GM23338 (cell line): ENCODE data around the gene ODAD4. TPM values are rescaled to one million over a fixed set of nuclear protein-coding genes. Genes with fewer than 3 reads are reported as not detected.

Experiments used
- ATAC-seq: fragments of 200-7000 bp; cut with Tn5 transposase; 3 replicates; pipeline ENCODE4 v1.9.1; 2020
- DNase-seq: peaks from one replicate; pipeline ENCODE4 v3.0.0-alpha.2; 2015; ENCODE audit warnings: low spot score
- H2AFZ ChIP-seq: fragments of 200-600 bp; sonication (generic); 2 replicates; pipeline ENCODE4 v1.8.0; 2016; ENCODE audit warnings: antibody characterized with exemption, mild to moderate bottlenecking, moderate library complexity
- H3F3A ChIP-seq: fragments of 200-600 bp; sonication (generic); replicated peaks from 2 replicates; pipeline ENCODE4 v1.8.0; 2017; ENCODE audit warnings: antibody characterized with exemption, mixed run types, low read depth
- H3K27ac ChIP-seq: fragments of 200-600 bp; sonication (generic); 2 replicates; pipeline ENCODE4 v1.6.1; 2016; ENCODE audit warnings: low read depth
- H3K27me3 ChIP-seq: fragments of 200-600 bp; sonication (generic); 2 replicates; pipeline ENCODE4 v1.8.0; 2016; ENCODE audit warnings: mild to moderate bottlenecking, mixed run types, moderate library complexity; ENCODE audit not compliant: insufficient read depth
- H3K36me3 ChIP-seq: fragments of 200-600 bp; sonication (generic); 2 replicates; pipeline ENCODE4 v1.8.0; 2016; ENCODE audit warnings: mild to moderate bottlenecking; ENCODE audit not compliant: insufficient read depth
- H3K4me1 ChIP-seq: fragments of 200-600 bp; sonication (generic); 2 replicates; pipeline ENCODE4 v1.8.0; 2016; ENCODE audit warnings: mild to moderate bottlenecking, moderate library complexity; ENCODE audit not compliant: insufficient read depth
- H3K4me2 ChIP-seq: fragments of 200-600 bp; sonication (generic); 2 replicates; pipeline ENCODE4 v1.7.1; 2017; ENCODE audit warnings: mixed run types
- H3K4me3 ChIP-seq: fragments of 200-600 bp; sonication (generic); 2 replicates; pipeline ENCODE4 v1.6.1; 2016; ENCODE audit warnings: mixed run types
- H3K79me2 ChIP-seq: fragments of 200-600 bp; sonication (generic); replicated peaks from 2 replicates; pipeline ENCODE4 v1.8.0; 2017; ENCODE audit warnings: mild to moderate bottlenecking; ENCODE audit not compliant: insufficient read depth
- H3K9me2 ChIP-seq: fragments of 200-600 bp; sonication (generic); 2 replicates; pipeline ENCODE4 v1.8.0; 2017; ENCODE audit not compliant: insufficient read depth
- H4K20me1 ChIP-seq: fragments of 200-600 bp; sonication (generic); replicated peaks from 2 replicates; pipeline ENCODE4 v1.8.0; 2017; ENCODE audit warnings: mild to moderate bottlenecking; ENCODE audit not compliant: insufficient read depth
- H3K27ac Mint-ChIP-seq: 2 replicates; pipeline ENCODE4 v1.8.0; 2020; ENCODE audit warnings: inconsistent platforms, mild to moderate bottlenecking, moderate library complexity, mixed read lengths
- H3K27me3 Mint-ChIP-seq: 3 replicates; pipeline ENCODE4 v1.8.0; 2022; ENCODE audit warnings: low read depth, mild to moderate bottlenecking, moderate library complexity, mixed read lengths, inconsistent platforms; ENCODE audit not compliant: insufficient read depth, poor library complexity
- H3K36me3 Mint-ChIP-seq: 3 replicates; pipeline ENCODE4 v1.8.0; 2021; ENCODE audit warnings: low read depth, mild to moderate bottlenecking, inconsistent platforms, moderate library complexity, mixed read lengths
- H3K4me1 Mint-ChIP-seq: 3 replicates; pipeline ENCODE4 v1.8.0; 2020; ENCODE audit warnings: mild to moderate bottlenecking, inconsistent platforms, mixed read lengths
- H3K4me3 Mint-ChIP-seq: 3 replicates; pipeline ENCODE4 v1.8.0; 2021; ENCODE audit warnings: moderate library complexity, mild to moderate bottlenecking, inconsistent platforms, mixed read lengths
- H3K9me3 Mint-ChIP-seq: 3 replicates; pipeline ENCODE4 v1.8.0; 2020; ENCODE audit warnings: moderate library complexity, mild to moderate bottlenecking, inconsistent platforms, mixed read lengths
- CREB1 ChIP-seq: fragments of 250-450 bp; sonication (Bioruptor Pico); IDR thresholded peaks from 2 replicates; pipeline ENCODE4 v1.5.0; 2020; ENCODE audit warnings: low read depth, mild to moderate bottlenecking, moderate library complexity
- EZH2phosphoT487 ChIP-seq: fragments of 200-600 bp; sonication (generic); IDR thresholded peaks from one replicate; pipeline ENCODE4 v1.8.1; 2018; ENCODE audit warnings: antibody characterized with exemption; ENCODE audit not compliant: unreplicated experiment
- JUNB ChIP-seq: IDR thresholded peaks from one replicate; pipeline ENCODE4 v1.6.1; 2016; ENCODE audit warnings: antibody characterized with exemption; ENCODE audit not compliant: unreplicated experiment
- POLR2AphosphoS5 ChIP-seq: IDR thresholded peaks from 2 replicates; pipeline ENCODE4 v1.6.1; 2016; ENCODE audit warnings: antibody characterized with exemption, low read depth
- ZNF114 ChIP-seq: fragments of 250-450 bp; sonication (Bioruptor Pico); IDR thresholded peaks from 2 replicates; pipeline ENCODE4 v1.5.0; 2020; ENCODE audit warnings: mild to moderate bottlenecking, moderate library complexity
- ZNF331 ChIP-seq: fragments of 250-450 bp; sonication (Bioruptor Pico); IDR thresholded peaks from 2 replicates; pipeline ENCODE4 v1.5.0; 2020; ENCODE audit warnings: low read depth, mild to moderate bottlenecking, moderate library complexity
- polyA plus RNA-seq: library from polyadenylated mRNA; unstranded; fragments of >200 nt; fragmentation: Nextera tagmentation; extraction: Ambion mirVana; gene quantifications from 2 replicates; pipeline ENCODE4 v1.2.1, GENCODE V29; 2016
- total RNA-seq: library from RNA; depleted of rRNA; stranded (reverse); fragments of >200 nt; shearing (Covaris generic); gene quantifications from 2 replicates; pipeline ENCODE4 v1.2.3, GENCODE V29; 2014
- TF ChIP-seq, protein P1 (sequence below), 2 experiments: fragments of 200-600 bp in 1 of 2; sonication (generic) in 1 of 2; conservative IDR thresholded peaks; 2 replicates each; pipeline versions ENCODE4 v1.5.1 to v1.6.1; 2016 to 2017; ENCODE audit warnings: antibody characterized with exemption in 2 of 2, low read depth in 2 of 2, mild to moderate bottlenecking in 2 of 2, moderate library complexity in 1 of 2
- TF ChIP-seq, protein P2 (sequence below): IDR thresholded peaks from one replicate; pipeline ENCODE4 v1.6.1; 2018; ENCODE audit warnings: antibody characterized with exemption; ENCODE audit not compliant: unreplicated experiment
- TF ChIP-seq, protein P3 (sequence below): fragments of 250-450 bp; sonication (Bioruptor Pico); IDR thresholded peaks from 2 replicates; pipeline ENCODE4 v1.5.0; 2020; ENCODE audit warnings: mild to moderate bottlenecking, moderate library complexity
- TF ChIP-seq, protein P4 (sequence below): IDR thresholded peaks from 2 replicates; pipeline ENCODE4 v1.6.1; 2016; ENCODE audit warnings: antibody characterized with exemption

Gene ODAD4
- total and polyA plus RNA-seq, 2 experiments from 2014 or later = 1.7 to 1.8 TPM

- TF ChIP-seq, protein P1, sequence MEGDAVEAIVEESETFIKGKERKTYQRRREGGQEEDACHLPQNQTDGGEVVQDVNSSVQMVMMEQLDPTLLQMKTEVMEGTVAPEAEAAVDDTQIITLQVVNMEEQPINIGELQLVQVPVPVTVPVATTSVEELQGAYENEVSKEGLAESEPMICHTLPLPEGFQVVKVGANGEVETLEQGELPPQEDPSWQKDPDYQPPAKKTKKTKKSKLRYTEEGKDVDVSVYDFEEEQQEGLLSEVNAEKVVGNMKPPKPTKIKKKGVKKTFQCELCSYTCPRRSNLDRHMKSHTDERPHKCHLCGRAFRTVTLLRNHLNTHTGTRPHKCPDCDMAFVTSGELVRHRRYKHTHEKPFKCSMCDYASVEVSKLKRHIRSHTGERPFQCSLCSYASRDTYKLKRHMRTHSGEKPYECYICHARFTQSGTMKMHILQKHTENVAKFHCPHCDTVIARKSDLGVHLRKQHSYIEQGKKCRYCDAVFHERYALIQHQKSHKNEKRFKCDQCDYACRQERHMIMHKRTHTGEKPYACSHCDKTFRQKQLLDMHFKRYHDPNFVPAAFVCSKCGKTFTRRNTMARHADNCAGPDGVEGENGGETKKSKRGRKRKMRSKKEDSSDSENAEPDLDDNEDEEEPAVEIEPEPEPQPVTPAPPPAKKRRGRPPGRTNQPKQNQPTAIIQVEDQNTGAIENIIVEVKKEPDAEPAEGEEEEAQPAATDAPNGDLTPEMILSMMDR (conservative IDR thresholded peaks at IDR 0.05; ENCODE audit: low read depth in 2 of 2) = no peak
- TF ChIP-seq, protein P2, sequence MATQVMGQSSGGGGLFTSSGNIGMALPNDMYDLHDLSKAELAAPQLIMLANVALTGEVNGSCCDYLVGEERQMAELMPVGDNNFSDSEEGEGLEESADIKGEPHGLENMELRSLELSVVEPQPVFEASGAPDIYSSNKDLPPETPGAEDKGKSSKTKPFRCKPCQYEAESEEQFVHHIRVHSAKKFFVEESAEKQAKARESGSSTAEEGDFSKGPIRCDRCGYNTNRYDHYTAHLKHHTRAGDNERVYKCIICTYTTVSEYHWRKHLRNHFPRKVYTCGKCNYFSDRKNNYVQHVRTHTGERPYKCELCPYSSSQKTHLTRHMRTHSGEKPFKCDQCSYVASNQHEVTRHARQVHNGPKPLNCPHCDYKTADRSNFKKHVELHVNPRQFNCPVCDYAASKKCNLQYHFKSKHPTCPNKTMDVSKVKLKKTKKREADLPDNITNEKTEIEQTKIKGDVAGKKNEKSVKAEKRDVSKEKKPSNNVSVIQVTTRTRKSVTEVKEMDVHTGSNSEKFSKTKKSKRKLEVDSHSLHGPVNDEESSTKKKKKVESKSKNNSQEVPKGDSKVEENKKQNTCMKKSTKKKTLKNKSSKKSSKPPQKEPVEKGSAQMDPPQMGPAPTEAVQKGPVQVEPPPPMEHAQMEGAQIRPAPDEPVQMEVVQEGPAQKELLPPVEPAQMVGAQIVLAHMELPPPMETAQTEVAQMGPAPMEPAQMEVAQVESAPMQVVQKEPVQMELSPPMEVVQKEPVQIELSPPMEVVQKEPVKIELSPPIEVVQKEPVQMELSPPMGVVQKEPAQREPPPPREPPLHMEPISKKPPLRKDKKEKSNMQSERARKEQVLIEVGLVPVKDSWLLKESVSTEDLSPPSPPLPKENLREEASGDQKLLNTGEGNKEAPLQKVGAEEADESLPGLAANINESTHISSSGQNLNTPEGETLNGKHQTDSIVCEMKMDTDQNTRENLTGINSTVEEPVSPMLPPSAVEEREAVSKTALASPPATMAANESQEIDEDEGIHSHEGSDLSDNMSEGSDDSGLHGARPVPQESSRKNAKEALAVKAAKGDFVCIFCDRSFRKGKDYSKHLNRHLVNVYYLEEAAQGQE = no peak
Observed at GRCh38 chr17:41920580-41920955, 9.8 kb upstream of the ODAD4 start (continued).

GRCh38 chr17:41925991-41926590 is 4.3 kb upstream of the ODAD4 start:
- Histone ChIP-seq H4K20me1 (no peaks in the 10 kb centered on the region), H3K79me2 (no peaks in the 10 kb centered on the region; the same call in 1 of the 2 replicates), H3K4me2 (no peak overlapping the region), H3K4me1 (peaks cover 6% of the 10 kb centered on the region; the same call in 1 of the 2 replicates), H2AFZ (no peak overlapping the region), H3K36me3 (no peaks in the 10 kb centered on the region), H3K27ac (no peak overlapping the region), H3K27me3 (no peaks in the 10 kb centered on the region), H3K4me3 (no peak overlapping the region), H3K9me2 (no peaks in the 10 kb centered on the region), H3F3A (peaks cover 3% of the 10 kb centered on the region; the same call in 1 of the 2 replicates)
- H3K36me3 Mint-ChIP-seq = no peaks in the 10 kb centered on the region
- ATAC-seq (no peak), DNase-seq (no peak)
- H3K4me1 Mint-ChIP-seq = peaks cover 12% of the 10 kb centered on the region
- no peak overlapping the region for H3K27ac Mint-ChIP-seq
- peaks cover 11% of the 10 kb centered on the region for H3K27me3 Mint-ChIP-seq
- no peaks in the 10 kb centered on the region; the same call in 2 of the 3 replicates for H3K9me3 Mint-ChIP-seq
- no peak overlapping the region for H3K4me3 Mint-ChIP-seq
- TF ChIP-seq POLR2AphosphoS5 = no peak
- no peak for TF ChIP-seq JUNB
- TF ChIP-seq CREB1 (CRISPR knock-in tag) = no peak
- no peak for TF ChIP-seq ZNF331 (CRISPR knock-in tag)
- no peak for TF ChIP-seq ZNF114 (CRISPR knock-in tag)
- TF ChIP-seq, protein P3, sequence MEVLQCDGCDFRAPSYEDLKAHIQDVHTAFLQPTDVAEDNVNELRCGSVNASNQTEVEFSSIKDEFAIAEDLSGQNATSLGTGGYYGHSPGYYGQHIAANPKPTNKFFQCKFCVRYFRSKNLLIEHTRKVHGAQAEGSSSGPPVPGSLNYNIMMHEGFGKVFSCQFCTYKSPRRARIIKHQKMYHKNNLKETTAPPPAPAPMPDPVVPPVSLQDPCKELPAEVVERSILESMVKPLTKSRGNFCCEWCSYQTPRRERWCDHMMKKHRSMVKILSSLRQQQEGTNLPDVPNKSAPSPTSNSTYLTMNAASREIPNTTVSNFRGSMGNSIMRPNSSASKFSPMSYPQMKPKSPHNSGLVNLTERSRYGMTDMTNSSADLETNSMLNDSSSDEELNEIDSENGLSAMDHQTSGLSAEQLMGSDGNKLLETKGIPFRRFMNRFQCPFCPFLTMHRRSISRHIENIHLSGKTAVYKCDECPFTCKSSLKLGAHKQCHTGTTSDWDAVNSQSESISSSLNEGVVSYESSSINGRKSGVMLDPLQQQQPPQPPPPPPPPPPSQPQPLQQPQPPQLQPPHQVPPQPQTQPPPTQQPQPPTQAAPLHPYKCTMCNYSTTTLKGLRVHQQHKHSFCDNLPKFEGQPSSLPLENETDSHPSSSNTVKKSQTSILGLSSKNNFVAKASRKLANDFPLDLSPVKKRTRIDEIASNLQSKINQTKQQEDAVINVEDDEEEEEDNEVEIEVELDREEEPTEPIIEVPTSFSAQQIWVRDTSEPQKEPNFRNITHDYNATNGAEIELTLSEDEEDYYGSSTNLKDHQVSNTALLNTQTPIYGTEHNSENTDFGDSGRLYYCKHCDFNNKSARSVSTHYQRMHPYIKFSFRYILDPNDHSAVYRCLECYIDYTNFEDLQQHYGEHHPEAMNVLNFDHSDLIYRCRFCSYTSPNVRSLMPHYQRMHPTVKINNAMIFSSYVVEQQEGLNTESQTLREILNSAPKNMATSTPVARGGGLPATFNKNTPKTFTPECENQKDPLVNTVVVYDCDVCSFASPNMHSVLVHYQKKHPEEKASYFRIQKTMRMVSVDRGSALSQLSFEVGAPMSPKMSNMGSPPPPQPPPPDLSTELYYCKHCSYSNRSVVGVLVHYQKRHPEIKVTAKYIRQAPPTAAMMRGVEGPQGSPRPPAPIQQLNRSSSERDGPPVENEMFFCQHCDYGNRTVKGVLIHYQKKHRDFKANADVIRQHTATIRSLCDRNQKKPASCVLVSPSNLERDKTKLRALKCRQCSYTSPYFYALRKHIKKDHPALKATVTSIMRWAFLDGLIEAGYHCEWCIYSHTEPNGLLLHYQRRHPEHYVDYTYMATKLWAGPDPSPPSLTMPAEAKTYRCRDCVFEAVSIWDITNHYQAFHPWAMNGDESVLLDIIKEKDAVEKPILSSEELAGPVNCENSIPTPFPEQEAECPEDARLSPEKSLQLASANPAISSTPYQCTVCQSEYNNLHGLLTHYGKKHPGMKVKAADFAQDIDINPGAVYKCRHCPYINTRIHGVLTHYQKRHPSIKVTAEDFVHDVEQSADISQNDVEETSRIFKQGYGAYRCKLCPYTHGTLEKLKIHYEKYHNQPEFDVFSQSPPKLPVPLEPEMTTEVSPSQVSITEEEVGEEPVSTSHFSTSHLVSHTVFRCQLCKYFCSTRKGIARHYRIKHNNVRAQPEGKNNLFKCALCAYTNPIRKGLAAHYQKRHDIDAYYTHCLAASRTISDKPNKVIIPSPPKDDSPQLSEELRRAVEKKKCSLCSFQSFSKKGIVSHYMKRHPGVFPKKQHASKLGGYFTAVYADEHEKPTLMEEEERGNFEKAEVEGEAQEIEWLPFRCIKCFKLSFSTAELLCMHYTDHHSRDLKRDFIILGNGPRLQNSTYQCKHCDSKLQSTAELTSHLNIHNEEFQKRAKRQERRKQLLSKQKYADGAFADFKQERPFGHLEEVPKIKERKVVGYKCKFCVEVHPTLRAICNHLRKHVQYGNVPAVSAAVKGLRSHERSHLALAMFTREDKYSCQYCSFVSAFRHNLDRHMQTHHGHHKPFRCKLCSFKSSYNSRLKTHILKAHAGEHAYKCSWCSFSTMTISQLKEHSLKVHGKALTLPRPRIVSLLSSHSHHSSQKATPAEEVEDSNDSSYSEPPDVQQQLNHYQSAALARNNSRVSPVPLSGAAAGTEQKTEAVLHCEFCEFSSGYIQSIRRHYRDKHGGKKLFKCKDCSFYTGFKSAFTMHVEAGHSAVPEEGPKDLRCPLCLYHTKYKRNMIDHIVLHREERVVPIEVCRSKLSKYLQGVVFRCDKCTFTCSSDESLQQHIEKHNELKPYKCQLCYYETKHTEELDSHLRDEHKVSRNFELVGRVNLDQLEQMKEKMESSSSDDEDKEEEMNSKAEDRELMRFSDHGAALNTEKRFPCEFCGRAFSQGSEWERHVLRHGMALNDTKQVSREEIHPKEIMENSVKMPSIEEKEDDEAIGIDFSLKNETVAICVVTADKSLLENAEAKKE = no peak
- TF ChIP-seq EZH2phosphoT487 = no peak
- TF ChIP-seq, protein P4, sequence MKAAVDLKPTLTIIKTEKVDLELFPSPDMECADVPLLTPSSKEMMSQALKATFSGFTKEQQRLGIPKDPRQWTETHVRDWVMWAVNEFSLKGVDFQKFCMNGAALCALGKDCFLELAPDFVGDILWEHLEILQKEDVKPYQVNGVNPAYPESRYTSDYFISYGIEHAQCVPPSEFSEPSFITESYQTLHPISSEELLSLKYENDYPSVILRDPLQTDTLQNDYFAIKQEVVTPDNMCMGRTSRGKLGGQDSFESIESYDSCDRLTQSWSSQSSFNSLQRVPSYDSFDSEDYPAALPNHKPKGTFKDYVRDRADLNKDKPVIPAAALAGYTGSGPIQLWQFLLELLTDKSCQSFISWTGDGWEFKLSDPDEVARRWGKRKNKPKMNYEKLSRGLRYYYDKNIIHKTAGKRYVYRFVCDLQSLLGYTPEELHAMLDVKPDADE = no peak
